Measurements from ENCODE around the gene MAP4K1.
A peak's percentile ranks its signal among the peaks of the same experiment; 100 is the strongest.

MAP4K1 gene

DNA sequence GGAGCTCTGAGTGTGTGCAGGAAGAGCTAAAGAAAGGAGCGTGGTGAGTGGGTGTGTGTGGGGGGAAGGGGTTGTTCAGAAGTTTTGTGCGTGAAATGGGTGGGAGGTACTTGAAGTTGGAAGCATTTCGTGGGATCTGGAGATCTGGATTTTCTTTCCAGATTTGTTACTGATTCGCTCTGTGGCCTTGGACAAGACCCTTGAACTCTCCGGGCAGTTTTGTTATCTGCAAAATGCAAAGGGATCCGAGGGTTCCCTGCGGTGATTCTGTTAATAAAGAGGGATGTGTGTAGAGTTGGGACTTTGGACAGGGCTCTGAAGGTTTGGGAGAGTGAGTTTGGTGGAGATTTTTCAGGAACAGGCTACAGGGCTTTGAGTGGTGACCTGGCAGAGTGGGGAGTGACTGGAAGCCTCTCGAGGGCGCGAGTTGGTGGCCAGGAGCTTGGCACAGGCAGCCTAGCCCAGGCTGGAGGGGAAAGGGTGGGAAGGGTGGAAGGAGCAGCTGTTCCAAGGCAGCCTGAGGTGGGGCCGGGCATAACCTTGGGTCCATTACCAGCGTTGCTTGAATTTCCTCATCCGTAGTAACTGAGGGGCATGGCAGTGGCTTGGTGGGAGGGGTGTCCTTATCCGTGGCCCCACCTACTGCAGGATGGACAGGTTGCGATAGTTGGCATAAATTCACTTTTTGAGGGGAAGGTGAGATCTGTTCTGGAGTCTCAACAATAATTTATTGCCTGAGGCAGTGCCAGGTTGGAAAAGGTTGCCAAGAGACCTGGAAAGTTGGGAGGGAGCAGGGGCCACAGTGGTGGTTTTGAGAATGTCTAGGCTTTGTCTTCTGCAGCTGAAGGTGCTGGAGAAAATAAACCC is 31.8 kb upstream of the MAP4K1 start:
- TF ChIP-seq SIN3A (IDR thresholded peaks at IDR 0.05; ENCODE audit: borderline replicate concordance, insufficient read depth, low read length) (peak; percentile 29; the same call in 1 of the 2 replicates), TAF1 (IDR thresholded peaks at IDR 0.05; ENCODE audit: borderline replicate concordance, insufficient read depth, low read length) (no peak), POLR2AphosphoS5 (IDR thresholded peaks at IDR 0.05; ENCODE audit: low read depth, low read length) (no peak), FOXP2 (optimal IDR thresholded peaks at IDR 0.05; ENCODE audit: borderline replicate concordance, extremely low read depth, extremely low read length, insufficient read depth) (no peak)
- TF ChIP-seq, protein P1, sequence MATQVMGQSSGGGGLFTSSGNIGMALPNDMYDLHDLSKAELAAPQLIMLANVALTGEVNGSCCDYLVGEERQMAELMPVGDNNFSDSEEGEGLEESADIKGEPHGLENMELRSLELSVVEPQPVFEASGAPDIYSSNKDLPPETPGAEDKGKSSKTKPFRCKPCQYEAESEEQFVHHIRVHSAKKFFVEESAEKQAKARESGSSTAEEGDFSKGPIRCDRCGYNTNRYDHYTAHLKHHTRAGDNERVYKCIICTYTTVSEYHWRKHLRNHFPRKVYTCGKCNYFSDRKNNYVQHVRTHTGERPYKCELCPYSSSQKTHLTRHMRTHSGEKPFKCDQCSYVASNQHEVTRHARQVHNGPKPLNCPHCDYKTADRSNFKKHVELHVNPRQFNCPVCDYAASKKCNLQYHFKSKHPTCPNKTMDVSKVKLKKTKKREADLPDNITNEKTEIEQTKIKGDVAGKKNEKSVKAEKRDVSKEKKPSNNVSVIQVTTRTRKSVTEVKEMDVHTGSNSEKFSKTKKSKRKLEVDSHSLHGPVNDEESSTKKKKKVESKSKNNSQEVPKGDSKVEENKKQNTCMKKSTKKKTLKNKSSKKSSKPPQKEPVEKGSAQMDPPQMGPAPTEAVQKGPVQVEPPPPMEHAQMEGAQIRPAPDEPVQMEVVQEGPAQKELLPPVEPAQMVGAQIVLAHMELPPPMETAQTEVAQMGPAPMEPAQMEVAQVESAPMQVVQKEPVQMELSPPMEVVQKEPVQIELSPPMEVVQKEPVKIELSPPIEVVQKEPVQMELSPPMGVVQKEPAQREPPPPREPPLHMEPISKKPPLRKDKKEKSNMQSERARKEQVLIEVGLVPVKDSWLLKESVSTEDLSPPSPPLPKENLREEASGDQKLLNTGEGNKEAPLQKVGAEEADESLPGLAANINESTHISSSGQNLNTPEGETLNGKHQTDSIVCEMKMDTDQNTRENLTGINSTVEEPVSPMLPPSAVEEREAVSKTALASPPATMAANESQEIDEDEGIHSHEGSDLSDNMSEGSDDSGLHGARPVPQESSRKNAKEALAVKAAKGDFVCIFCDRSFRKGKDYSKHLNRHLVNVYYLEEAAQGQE (IDR thresholded peaks at IDR 0.05; ENCODE audit: insufficient read depth in 1 of 2, low read depth in 2 of 2, low read length in 2 of 2), result no peak

DNA sequence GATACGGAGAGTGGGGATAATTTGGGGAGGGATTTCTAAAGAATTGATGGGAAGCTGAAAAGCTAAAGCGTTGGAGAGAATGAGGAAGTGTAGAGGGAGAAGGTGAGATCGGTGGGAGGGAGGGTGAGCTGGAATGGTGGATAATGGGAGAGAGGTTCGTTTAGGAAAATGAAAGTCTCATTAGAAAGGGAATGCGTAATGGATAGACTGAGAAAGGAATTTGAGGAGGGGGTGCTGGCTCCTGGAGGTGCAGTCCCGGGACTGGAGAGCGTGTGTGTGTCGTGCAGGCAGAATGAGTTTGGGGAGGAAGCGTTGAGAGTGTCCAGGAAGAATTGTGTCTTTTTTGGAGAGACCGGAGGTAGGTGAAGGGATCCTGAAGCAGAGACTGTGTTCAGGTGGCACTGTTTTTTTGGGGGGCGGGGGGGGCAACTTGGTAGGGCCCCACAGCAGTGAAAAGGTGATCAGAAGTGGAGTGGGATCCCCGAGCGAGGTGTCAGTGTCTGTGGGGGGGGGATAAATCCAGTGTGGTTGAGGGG is 31.1 kb upstream of the MAP4K1 start:
- TF ChIP-seq POLR2AphosphoS5 (IDR thresholded peaks at IDR 0.05; ENCODE audit: low read depth, low read length) (no peak), SIN3A (IDR thresholded peaks at IDR 0.05; ENCODE audit: borderline replicate concordance, insufficient read depth, low read length) (no peak), TAF1 (IDR thresholded peaks at IDR 0.05; ENCODE audit: borderline replicate concordance, insufficient read depth, low read length) (no peak), FOXP2 (optimal IDR thresholded peaks at IDR 0.05; ENCODE audit: borderline replicate concordance, extremely low read depth, extremely low read length, insufficient read depth) (no peak)
- TF ChIP-seq, protein P1 (IDR thresholded peaks at IDR 0.05; ENCODE audit: insufficient read depth in 1 of 2, low read depth in 2 of 2, low read length in 2 of 2), result no peak

DNA sequence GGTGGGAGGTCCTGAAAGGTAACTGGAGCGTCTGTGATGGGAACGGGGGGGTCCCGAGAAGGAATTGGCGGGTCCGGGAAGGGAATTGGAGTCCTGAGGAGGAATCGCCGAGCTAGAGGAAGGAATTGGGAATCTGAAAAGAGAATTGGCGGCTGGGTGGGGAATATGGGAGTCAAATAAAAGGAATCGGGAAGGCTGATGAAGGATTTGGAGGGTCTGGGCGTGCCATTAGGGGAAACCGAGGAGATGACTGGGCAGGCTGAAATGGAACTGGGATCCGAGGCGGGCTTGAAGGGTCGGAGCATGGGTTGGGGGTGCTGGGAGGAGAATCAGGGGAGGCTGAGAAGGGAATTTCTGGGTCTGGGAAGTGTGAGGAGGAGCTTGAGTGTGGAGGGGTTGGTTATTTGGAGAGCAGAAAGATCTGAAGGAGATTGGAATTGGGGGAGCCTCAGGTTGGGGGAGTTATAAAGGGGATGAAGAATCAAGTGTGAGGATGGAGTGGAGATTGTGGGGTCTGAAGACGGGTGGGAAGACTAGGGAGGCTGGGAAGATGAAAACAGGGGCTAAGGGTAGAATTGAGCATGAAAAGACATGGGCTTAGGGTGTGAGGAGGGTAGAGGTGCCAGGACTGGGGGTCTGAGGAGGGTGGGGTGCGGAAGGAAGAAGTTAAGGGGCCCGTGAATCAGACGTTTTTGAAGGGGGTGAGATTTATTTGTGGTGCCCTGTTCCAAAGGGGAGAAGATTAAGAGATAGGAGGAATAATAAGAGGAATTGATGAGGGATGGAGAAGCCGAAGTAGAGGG is 30.4 kb upstream of the MAP4K1 start:
- TF ChIP-seq, protein P1 (IDR thresholded peaks at IDR 0.05; ENCODE audit: insufficient read depth in 1 of 2, low read depth in 2 of 2, low read length in 2 of 2), result no peak

DNA sequence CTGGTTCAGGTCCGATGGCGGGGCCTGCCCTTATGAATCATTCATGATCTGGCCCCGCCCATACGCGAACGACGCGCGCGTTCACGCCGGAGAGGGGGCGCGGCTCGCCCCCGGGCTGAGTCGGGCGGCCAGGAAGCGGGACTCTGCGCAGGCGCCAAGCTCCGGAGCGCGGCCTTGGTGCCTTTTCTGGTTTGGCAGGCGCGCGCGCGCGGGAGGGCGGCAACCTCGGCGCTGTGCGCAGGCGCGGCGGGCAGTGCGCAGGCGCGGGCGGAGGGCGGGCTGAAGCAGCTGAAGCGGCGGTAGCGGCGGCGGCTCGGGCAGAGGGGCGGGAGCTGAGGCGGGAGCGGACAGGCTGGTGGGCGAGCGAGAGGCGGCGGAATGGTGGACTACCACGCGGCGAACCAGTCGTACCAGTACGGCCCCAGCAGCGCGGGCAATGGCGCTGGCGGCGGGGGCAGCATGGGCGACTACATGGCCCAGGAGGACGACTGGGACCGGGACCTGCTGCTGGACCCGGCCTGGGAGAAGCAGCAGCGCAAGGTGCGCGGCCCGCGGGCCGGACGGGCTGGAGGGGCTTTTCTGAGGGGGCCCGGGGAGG is 29.7 kb upstream of the MAP4K1 start, which contains the start of gene ACTN4:
TSS of gene ACTN4 (plus strand) at position 282 of the 598 bp plus-strand sequence. CDS start at position 379, 97 bp downstream.
- TF ChIP-seq SIN3A (IDR thresholded peaks at IDR 0.05; ENCODE audit: borderline replicate concordance, insufficient read depth, low read length) (no peak), TAF1 (IDR thresholded peaks at IDR 0.05; ENCODE audit: borderline replicate concordance, insufficient read depth, low read length) (peak; percentile 81), FOXP2 (optimal IDR thresholded peaks at IDR 0.05; ENCODE audit: borderline replicate concordance, extremely low read depth, extremely low read length, insufficient read depth) (peak; percentile 92), POLR2AphosphoS5 (IDR thresholded peaks at IDR 0.05; ENCODE audit: low read depth, low read length) (peak; percentile 78)
- TF ChIP-seq, protein P1 (IDR thresholded peaks at IDR 0.05; ENCODE audit: insufficient read depth in 1 of 2, low read depth in 2 of 2, low read length in 2 of 2), result 0 out of 4 replicates have a peak, but pooled peaks of 1 of the 2 experiments have one; percentile 15

Measured in PFSK-1 (cell line).